ENCODE measurements around the gene SPINK13. TPM values are rescaled to one million over a fixed set of nuclear protein-coding genes. Genes with fewer than 3 reads are reported as not detected.
"Not testable (repeated sequence)": the region's sequence is repeated elsewhere in the genome, so short reads cannot be mapped to it uniquely, and the experiment has no call there.

The SPINK13 gene
- total RNA-seq, 3 donors from 2014 or later, result not detected

GRCh38 chr5:148261221-148261620, 7.4 kb upstream of the SPINK13 start:
- no peaks in the 10 kb centered on the region for H3K36me3 ChIP-seq (ENCODE audit: low read depth)
- H3K4me3 ChIP-seq, result no peak overlapping the region
- peaks cover 16% of the 10 kb centered on the region for H3K9me3 ChIP-seq
- intact Hi-C loops (cut with DNase I, micrococcal nuclease), result no loop called here
- no peak for TF ChIP-seq CTCF (IDR thresholded peaks at IDR 0.05)
- ATAC-seq (no peak), DNase-seq (no peak)
- H3K4me1 ChIP-seq (ENCODE audit: low read depth), result no peaks in the 10 kb centered on the region

GRCh38 chr5:148267962-148268361, 632 bp upstream of the SPINK13 start:
- ATAC-seq (no peak), DNase-seq (no peak)
- no peak for TF ChIP-seq CTCF (IDR thresholded peaks at IDR 0.05)
- Histone ChIP-seq H3K36me3 (ENCODE audit: low read depth) (no peaks in the 10 kb centered on the region), H3K4me1 (ENCODE audit: low read depth) (no peaks in the 10 kb centered on the region), H3K4me3 (no peak overlapping the region), H3K9me3 (peaks cover 4% of the 10 kb centered on the region)
- intact Hi-C loops (cut with DNase I, micrococcal nuclease), result no loop called here

GRCh38 chr5:148275129-148275528, 6.5 kb downstream of the SPINK13 start:
- H3K4me1 ChIP-seq (ENCODE audit: low read depth); DNase-seq; ATAC-seq; H3K4me3 ChIP-seq; intact Hi-C loops (cut with DNase I, micrococcal nuclease); H3K36me3 ChIP-seq (ENCODE audit: low read depth); H3K9me3 ChIP-seq: not testable (repeated sequence)

GRCh38 chr5:148280893-148281292, 12.3 kb downstream of the SPINK13 start:
- intact Hi-C loops (cut with DNase I, micrococcal nuclease); H3K36me3 ChIP-seq (ENCODE audit: low read depth); DNase-seq; H3K4me3 ChIP-seq; ATAC-seq; H3K9me3 ChIP-seq; H3K4me1 ChIP-seq (ENCODE audit: low read depth): not testable (repeated sequence)

- H3K9me3 ChIP-seq; DNase-seq; H3K4me3 ChIP-seq; H3K36me3 ChIP-seq (ENCODE audit: low read depth); ATAC-seq; intact Hi-C loops (cut with DNase I, micrococcal nuclease); H3K4me1 ChIP-seq (ENCODE audit: low read depth): not testable (repeated sequence)
These were observed 12.7 kb downstream of the SPINK13 start for GRCh38 chr5:148281336-148281735.

GRCh38 chr5:148290271-148291195, 21.9 kb downstream of the SPINK13 start:
- peak; percentile 42 for ATAC-seq
- DNase-seq, result peak in 1 of 3 donors; percentile 3
- no peak for TF ChIP-seq CTCF (IDR thresholded peaks at IDR 0.05)

GRCh38 chr5:148297731-148298130, 29.1 kb downstream of the SPINK13 start:
- ATAC-seq (no peak), DNase-seq (no peak)
- intact Hi-C loops (cut with DNase I, micrococcal nuclease), result no loop called here
- H3K36me3 ChIP-seq (ENCODE audit: low read depth), result no peaks in the 10 kb centered on the region
- no peaks in the 10 kb centered on the region for H3K9me3 ChIP-seq
- no peak overlapping the region for H3K4me3 ChIP-seq
- H3K4me1 ChIP-seq (ENCODE audit: low read depth), result no peaks in the 10 kb centered on the region
- no peak for TF ChIP-seq CTCF (IDR thresholded peaks at IDR 0.05)

More at GRCh38 chr5:148290271-148291195, 21.9 kb downstream of the SPINK13 start:
- Histone ChIP-seq H3K4me3 (no peak overlapping the region), H3K36me3 (ENCODE audit: low read depth) (no peaks in the 10 kb centered on the region), H3K9me3 (no peaks in the 10 kb centered on the region), H3K4me1 (ENCODE audit: low read depth) (no peaks in the 10 kb centered on the region)
- intact Hi-C loops (cut with DNase I, micrococcal nuclease), result no loop called here
